GM10248 (cell line): Measurements from ENCODE around the gene SPECC1.

Experiments used
- CTCF ChIA-PET: fragments of 300-600 bp; sonication (Branson Sonifier 250); formaldehyde crosslinking; extraction: SDS; loops from one replicate; lab custom pipeline; 2021; ENCODE audit warnings: antibody characterized with exemption; lab: Yijun Ruan, JAX
- POLR2A ChIA-PET: fragments of 350-650 bp; sonication (Branson Sonifier 250); formaldehyde crosslinking; extraction: SDS; loops from one replicate; lab custom pipeline; 2020; ENCODE audit warnings: antibody characterized with exemption; lab: Yijun Ruan, JAX
- DNase-seq: peaks from one replicate; pipeline ENCODE4 v3.0.0; 2012; ENCODE audit errors: extremely low spot score
- CTCF ChIP-seq: IDR thresholded peaks from 2 replicates; pipeline ENCODE4 v1.5.1; 2012; ENCODE audit warnings: mild to moderate bottlenecking, low read depth; ENCODE audit errors: extremely low read depth, missing control alignments, control extremely low read depth

Gene SPECC1

GRCh38 chr17:20197272-20197926 is 188.2 kb downstream of the SPECC1 start:
- no peak for TF ChIP-seq CTCF
- ChIA-PET CTCF (interaction anchor here (0.9 to 2.0 kb wide), 3 partner anchors 10 to 32 kb away, joined by 3 to 7 read pairs (median 4); no protein-coding TSS in a partner anchor), POLR2A (no interaction called here)
- DNase-seq, result no peak

- POLR2A ChIA-PET, result no interaction called here
- CTCF ChIA-PET, result no interaction called here
- DNase-seq, result no peak
- no peak for TF ChIP-seq CTCF
Measured at GRCh38 chr17:20200016-20200795, 191.0 kb downstream of the SPECC1 start.

GRCh38 chr17:20200865-20201458 is 191.8 kb downstream of the SPECC1 start:
- ChIA-PET POLR2A (no interaction called here), CTCF (no interaction called here)
- no peak for TF ChIP-seq CTCF
- no peak for DNase-seq

GRCh38 chr17:20202141-20202621 is 193.0 kb downstream of the SPECC1 start:
- ChIA-PET POLR2A (no interaction called here), CTCF (no interaction called here)
- no peak for DNase-seq
- no peak for TF ChIP-seq CTCF

- no peak for DNase-seq
- ChIA-PET CTCF (interaction anchor here (1.5 kb wide), 1 partner anchor 24 kb away, joined by 6 read pairs; no protein-coding TSS in a partner anchor), POLR2A (no interaction called here)
- TF ChIP-seq CTCF, result no peak
Measured at GRCh38 chr17:20203018-20203417, 193.9 kb downstream of the SPECC1 start.

- CTCF ChIA-PET, result interaction anchor here (1.2 to 2.7 kb wide), 3 partner anchors 10 to 23 kb away, joined by 3 to 9 read pairs (median 6); no protein-coding TSS in a partner anchor
- no peak for DNase-seq
- POLR2A ChIA-PET, result no interaction called here
- TF ChIP-seq CTCF, result no peak
Measured at GRCh38 chr17:20203761-20204263, 194.7 kb downstream of the SPECC1 start.
